ENCODE measurements around the gene SULT4A1. TPM values are rescaled to one million over a fixed set of nuclear protein-coding genes. Genes with fewer than 3 reads are reported as not detected.

Gene SULT4A1
- polyA plus RNA-seq, 1 of the 3 experiments (the other 2 are of a cell fraction): 3.9 TPM

GRCh38 chr22:43817402-43817801, 44.9 kb downstream of the SULT4A1 start:
- Histone ChIP-seq H4K20me1 (ENCODE audit: insufficient read depth) (no peaks in the 10 kb centered on the region), H3K4me1 (ENCODE audit: control insufficient read depth in 1 of 2, insufficient read depth in 2 of 2, low read depth in 1 of 2, low read length in 1 of 2) (peaks cover 0 to 7% of the 10 kb centered on the region in 2 experiments; a peak in 2 of 4 replicates), H3K36me3 (replicated peaks in 1 of 2; ENCODE audit: control insufficient read depth in 1 of 2, insufficient read depth in 2 of 2, low read length in 1 of 2) (no peaks in the 10 kb centered on the region), H3F3A (replicated peaks; ENCODE audit: insufficient read depth) (no peaks in the 10 kb centered on the region), H2AFZ (ENCODE audit: low read depth) (no peak overlapping the region), H3K9me3 (no peaks in the 10 kb centered on the region), H3K27me3 (ENCODE audit: insufficient read depth) (no peaks in the 10 kb centered on the region), H3K79me2 (ENCODE audit: insufficient read depth) (no peaks in the 10 kb centered on the region; the same call in 1 of the 2 replicates), H3K4me2 (no peak overlapping the region), H3K9me2 (no peaks in the 10 kb centered on the region), H3K4me3 (ENCODE audit: low read depth in 2 of 2, low read length in 1 of 2) (no peak overlapping the region), H3K9ac (no peak overlapping the region), H3K27ac (ENCODE audit: low read depth in 2 of 2, low read length in 1 of 2) (no peak overlapping the region)
- POLR2A ChIA-PET: no interaction called here
- TF ChIP-seq SIN3A (IDR thresholded peaks at IDR 0.05; ENCODE audit: borderline replicate concordance, low read depth, low read length) (no peak), RAD21 (IDR thresholded peaks at IDR 0.05; ENCODE audit: low read length) (no peak), SMC3 (IDR thresholded peaks at IDR 0.05; ENCODE audit: low read depth, low read length) (no peak), RFX5 (IDR thresholded peaks at IDR 0.05; ENCODE audit: low read length) (no peak), MEF2A (IDR thresholded peaks at IDR 0.05; ENCODE audit: borderline replicate concordance, low read depth) (no peak), ZBTB33 (IDR thresholded peaks at IDR 0.05; ENCODE audit: borderline replicate concordance, low read depth) (no peak), YY1 (IDR thresholded peaks at IDR 0.05; ENCODE audit: low read depth) (no peak), TEAD4 (IDR thresholded peaks at IDR 0.05; ENCODE audit: borderline replicate concordance, insufficient read depth) (no peak)
- CTCF ChIA-PET: no interaction called here
- WGBS (ENCODE audit: low lambda C conversion rate): 96% methylated on average over 9 of the region's 9 CpGs
- DNase-seq: no peak

DNA sequence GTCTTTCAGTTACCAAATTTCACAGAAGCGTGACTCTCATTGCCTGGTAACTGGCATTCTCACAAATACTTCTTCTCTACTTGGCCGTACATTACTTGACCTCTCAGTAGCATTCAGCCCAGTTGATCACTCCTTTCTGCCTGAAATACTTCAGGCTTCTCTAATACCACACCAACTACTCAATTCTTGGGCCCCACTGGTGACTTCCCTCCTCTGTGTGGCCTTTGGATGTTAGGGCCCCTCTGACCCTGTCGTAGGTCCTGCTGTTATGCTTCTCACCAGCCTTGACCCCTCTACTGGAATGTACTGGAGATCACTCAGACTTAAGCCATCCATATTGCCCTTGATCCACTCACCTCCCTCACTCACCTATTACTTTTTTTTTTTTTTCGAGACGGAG, 48.0 kb downstream of the SULT4A1 start:
- H3K4me2 ChIP-seq: no peak overlapping the region
- WGBS (ENCODE audit: low lambda C conversion rate): 99% methylated on average over 5 of the region's 5 CpGs
- no peak overlapping the region for H3K4me3 ChIP-seq (ENCODE audit: low read depth in 2 of 2, low read length in 1 of 2)
- H3K4me1 ChIP-seq (ENCODE audit: control insufficient read depth in 1 of 2, insufficient read depth in 2 of 2, low read depth in 1 of 2, low read length in 1 of 2): peaks cover 0 to 7% of the 10 kb centered on the region in 2 experiments; a peak in 2 of 4 replicates
- no peak overlapping the region for H2AFZ ChIP-seq (ENCODE audit: low read depth)
- H3K27me3 ChIP-seq (ENCODE audit: insufficient read depth): no peaks in the 10 kb centered on the region
- H3K9me3 ChIP-seq: no peaks in the 10 kb centered on the region
- H3F3A ChIP-seq (replicated peaks; ENCODE audit: insufficient read depth): no peaks in the 10 kb centered on the region
- ChIA-PET CTCF (no interaction called here), POLR2A (no interaction called here)
- no peaks in the 10 kb centered on the region for H3K36me3 ChIP-seq (replicated peaks in 1 of 2; ENCODE audit: control insufficient read depth in 1 of 2, insufficient read depth in 2 of 2, low read length in 1 of 2)
- no peak overlapping the region for H3K9ac ChIP-seq
- no peaks in the 10 kb centered on the region; the same call in 1 of the 2 replicates for H3K79me2 ChIP-seq (ENCODE audit: insufficient read depth)
- DNase-seq: no peak
- H4K20me1 ChIP-seq (ENCODE audit: insufficient read depth): no peaks in the 10 kb centered on the region
- TF ChIP-seq MEF2A (IDR thresholded peaks at IDR 0.05; ENCODE audit: borderline replicate concordance, low read depth): no peak
- no peak overlapping the region for H3K27ac ChIP-seq (ENCODE audit: low read depth in 2 of 2, low read length in 1 of 2)
- H3K9me2 ChIP-seq: no peaks in the 10 kb centered on the region

DNA sequence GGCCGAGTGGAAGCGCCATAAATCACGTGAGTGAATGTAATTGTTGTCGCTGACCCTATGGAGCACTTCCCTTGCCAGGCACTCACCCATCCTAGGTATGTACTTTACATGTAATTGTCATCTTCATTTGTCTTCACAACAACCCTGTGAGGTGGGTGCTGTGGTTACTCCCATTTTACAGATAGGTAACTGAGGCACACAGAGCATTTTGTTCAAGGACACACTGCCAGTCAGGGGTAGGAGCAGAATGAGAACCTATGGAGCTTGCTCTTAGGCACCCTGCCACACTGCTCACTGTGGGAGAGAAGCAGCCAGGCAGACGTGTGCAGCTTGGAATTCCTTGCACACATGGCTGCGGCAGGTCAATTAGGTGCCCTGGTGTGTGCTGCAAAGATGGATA, 49.4 kb downstream of the SULT4A1 start:
- ChIA-PET POLR2A (interaction anchor here (1.5 kb wide), 1 partner anchor 13 kb away, joined by 3 read pairs; no protein-coding TSS in a partner anchor), CTCF (no interaction called here)
- WGBS (ENCODE audit: low lambda C conversion rate): 8% methylated on average over 5 of the region's 6 CpGs
- DNase-seq: no peak
- peak overlapping the region in 1 of 2 experiments; percentile 76; a peak in 3 of 4 replicates for H3K27ac ChIP-seq (ENCODE audit: low read depth in 2 of 2, low read length in 1 of 2)
- H3K79me2 ChIP-seq (ENCODE audit: insufficient read depth): no peaks in the 10 kb centered on the region; the same call in 1 of the 2 replicates
- TF ChIP-seq RFX5 (IDR thresholded peaks at IDR 0.05; ENCODE audit: low read length) (no peak), GATA2 (CRISPR knock-in tag; IDR thresholded peaks at IDR 0.05) (no peak), TCF12 (IDR thresholded peaks at IDR 0.05) (no peak), EP300 (IDR thresholded peaks at IDR 0.05; ENCODE audit: borderline replicate concordance in 1 of 2, low read depth in 1 of 2, low read length in 1 of 2) (no peak), JUND (IDR thresholded peaks at IDR 0.05) (no peak), MXI1 (IDR thresholded peaks at IDR 0.05; ENCODE audit: low read depth, low read length) (no peak), FOSL2 (IDR thresholded peaks at IDR 0.05; ENCODE audit: borderline replicate concordance, low read depth) (no peak), SIN3A (IDR thresholded peaks at IDR 0.05; ENCODE audit: borderline replicate concordance, low read depth, low read length) (no peak), RCOR1 (IDR thresholded peaks at IDR 0.05; ENCODE audit: low read length) (no peak)
- TF ChIP-seq, protein P1, sequence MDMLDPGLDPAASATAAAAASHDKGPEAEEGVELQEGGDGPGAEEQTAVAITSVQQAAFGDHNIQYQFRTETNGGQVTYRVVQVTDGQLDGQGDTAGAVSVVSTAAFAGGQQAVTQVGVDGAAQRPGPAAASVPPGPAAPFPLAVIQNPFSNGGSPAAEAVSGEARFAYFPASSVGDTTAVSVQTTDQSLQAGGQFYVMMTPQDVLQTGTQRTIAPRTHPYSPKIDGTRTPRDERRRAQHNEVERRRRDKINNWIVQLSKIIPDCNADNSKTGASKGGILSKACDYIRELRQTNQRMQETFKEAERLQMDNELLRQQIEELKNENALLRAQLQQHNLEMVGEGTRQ (IDR thresholded peaks at IDR 0.05; ENCODE audit: borderline replicate concordance, low read depth, low read length): no peak
- no peaks in the 10 kb centered on the region for H3K27me3 ChIP-seq (ENCODE audit: insufficient read depth)
- H2AFZ ChIP-seq (ENCODE audit: low read depth): peak overlapping the region; percentile 93
- H3K36me3 ChIP-seq (replicated peaks in 1 of 2; ENCODE audit: control insufficient read depth in 1 of 2, insufficient read depth in 2 of 2, low read length in 1 of 2): no peaks in the 10 kb centered on the region
- no peaks in the 10 kb centered on the region for H3K9me3 ChIP-seq
- no peaks in the 10 kb centered on the region for H3K9me2 ChIP-seq
- peaks cover 0 to 7% of the 10 kb centered on the region in 2 experiments; a peak in 2 of 4 replicates for H3K4me1 ChIP-seq (ENCODE audit: control insufficient read depth in 1 of 2, insufficient read depth in 2 of 2, low read depth in 1 of 2, low read length in 1 of 2)
- H3K9ac ChIP-seq: peak overlapping the region; percentile 69
- H4K20me1 ChIP-seq (ENCODE audit: insufficient read depth): no peaks in the 10 kb centered on the region
- no peaks in the 10 kb centered on the region for H3F3A ChIP-seq (replicated peaks; ENCODE audit: insufficient read depth)
- H3K4me2 ChIP-seq: peak overlapping the region; percentile 84
- peak overlapping the region; percentile 58 to 71 for H3K4me3 ChIP-seq (ENCODE audit: low read depth in 2 of 2, low read length in 1 of 2)

All from SK-N-SH (cell line).